Activated CD4-positive, alpha-beta T cell treated with anti-CD3 and anti-CD28 coated beads for 24 hours (primary cell): Measurements from ENCODE around the gene ENKD1.
"Not testable (repeated sequence)": the region's sequence is repeated elsewhere in the genome, so short reads cannot be mapped to it uniquely, and the experiment has no call there.

ENCODE experiments used
- DNase-seq, 2 donors: peaks; one replicate each; pipeline ENCODE4 v3.0.0-alpha.2; 2020; ENCODE audit warnings: low read depth in 2 of 2

The ENKD1 gene, protein sequence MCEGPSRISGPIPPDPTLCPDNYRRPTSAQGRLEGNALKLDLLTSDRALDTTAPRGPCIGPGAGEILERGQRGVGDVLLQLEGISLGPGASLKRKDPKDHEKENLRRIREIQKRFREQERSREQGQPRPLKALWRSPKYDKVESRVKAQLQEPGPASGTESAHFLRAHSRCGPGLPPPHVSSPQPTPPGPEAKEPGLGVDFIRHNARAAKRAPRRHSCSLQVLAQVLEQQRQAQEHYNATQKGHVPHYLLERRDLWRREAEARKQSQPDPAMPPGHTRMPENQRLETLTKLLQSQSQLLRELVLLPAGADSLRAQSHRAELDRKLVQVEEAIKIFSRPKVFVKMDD

DNA sequence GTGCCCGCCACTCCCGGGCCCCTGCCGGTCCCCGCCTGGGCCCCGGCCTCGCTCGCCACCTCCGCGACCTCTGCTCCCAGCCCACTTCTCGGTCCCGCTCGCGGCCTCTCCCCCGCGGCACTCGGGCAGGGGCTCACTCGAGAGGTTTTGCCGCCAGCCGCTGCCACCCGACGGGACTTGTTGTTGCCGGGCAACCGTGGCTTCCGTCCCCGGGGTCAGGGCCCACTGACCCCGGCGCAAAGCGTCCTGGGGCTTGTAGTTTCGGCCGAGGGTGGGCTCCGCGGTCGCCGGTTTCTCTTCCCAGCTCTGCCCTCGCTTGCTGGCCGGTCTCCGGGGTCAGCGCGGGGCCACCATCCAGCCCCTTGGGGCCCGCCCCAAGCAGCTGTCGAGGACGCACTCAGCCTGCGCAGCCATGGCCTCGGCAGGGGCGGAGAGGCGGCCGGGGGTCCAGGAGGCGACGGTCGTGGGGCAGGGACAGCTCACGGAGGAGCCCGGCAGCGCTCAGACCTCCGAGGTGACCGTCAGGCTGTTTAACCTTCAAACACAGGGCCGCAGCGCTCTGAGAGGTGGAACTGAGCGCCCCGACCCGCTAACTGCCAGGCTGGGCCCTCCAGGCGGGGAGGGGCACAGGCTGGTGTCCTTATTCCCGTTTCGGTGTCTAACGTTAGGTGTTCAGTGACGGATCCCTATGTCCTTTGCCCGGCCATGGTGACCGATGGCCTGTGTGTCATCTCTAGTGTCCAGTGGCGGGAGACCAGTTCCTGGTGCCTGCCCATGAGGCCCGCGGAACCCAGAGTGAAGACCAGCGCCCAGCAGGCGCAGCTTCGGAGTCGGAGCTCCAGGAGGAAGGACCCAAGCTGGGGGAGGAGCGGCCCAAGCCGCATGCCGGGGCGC is at the start of gene ENKD1, which contains the start of gene C16orf86:
Gene ENKD1, minus strand, starts transcription at position 192 of the 894 bp plus-strand sequence. CDS start 308 bp downstream, outside the sequence.
Gene C16orf86, plus strand, starts transcription at position 256 of the 894 bp plus-strand sequence. Its CDS starts 157 bp downstream, at position 413.
- DNase-seq, result peak; percentile 61 to 71

DNA sequence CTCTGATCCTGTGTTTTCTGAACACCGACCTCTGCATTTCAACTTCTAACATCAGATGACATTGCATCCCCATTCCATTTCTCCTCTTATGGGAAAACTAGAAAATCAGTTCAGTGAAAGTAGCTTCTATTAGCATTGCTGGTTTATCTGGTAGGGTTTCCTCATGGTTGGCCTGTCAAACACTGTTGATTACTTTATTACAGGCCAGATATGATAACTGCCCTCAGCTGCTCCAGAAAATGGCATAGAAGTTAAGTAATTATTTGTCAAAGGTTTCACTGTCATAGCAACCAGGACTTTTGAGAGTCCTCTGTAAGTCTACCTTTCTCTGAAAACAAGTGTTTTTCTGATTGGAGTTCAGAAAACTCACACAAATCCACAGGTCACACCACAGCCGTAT is 49.5 kb upstream of the ENKD1 start:
- no peak for DNase-seq

DNA sequence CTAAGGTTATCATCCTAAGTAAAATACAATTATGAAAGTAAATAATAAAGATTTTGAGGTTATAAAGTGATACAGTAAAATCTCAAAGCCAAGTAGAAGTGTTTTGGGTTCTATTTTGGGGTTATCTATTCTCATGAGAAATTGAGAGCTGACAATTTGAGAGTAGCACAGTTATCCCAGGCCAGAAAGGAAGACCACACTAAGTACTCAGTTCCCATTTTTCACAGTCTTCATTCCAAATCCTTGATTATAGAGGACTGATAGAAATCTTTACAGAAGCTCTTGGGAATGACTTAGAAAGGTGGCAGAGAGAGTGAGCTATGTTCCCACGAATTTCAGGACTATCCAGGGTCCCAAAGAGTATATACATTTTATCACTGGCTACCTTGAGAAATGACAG is 48.0 kb upstream of the ENKD1 start:
- no peak for DNase-seq

DNA sequence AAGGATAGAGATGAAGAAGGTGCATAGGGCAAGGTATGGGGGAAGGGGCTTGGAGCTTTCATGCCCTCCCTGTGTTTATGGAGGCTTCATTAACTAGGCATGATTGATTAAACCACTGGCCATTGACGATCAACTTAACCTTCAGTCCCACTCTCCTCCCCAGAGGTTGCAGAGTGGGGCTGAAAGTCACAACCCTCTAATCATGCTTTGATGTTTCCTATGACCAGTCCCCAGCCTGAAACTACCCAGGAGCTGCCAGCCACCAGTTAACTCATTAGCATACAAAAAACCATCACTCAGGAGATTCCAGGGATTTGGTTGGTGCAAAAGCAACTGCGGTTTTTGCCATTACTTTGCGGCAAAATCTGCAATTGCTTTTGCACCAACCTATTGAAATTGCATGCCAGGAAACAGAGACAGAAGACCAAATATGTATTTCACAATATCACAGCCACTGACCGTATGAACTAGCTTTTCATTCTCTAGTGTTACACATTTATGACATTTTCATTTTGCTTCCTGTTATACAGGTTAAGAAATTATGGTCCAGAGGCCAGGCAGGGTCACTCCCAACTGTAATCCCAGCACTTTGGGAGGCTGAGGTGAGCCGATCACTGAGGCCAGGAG is 47.2 kb upstream of the ENKD1 start:
- DNase-seq, result no peak

DNA sequence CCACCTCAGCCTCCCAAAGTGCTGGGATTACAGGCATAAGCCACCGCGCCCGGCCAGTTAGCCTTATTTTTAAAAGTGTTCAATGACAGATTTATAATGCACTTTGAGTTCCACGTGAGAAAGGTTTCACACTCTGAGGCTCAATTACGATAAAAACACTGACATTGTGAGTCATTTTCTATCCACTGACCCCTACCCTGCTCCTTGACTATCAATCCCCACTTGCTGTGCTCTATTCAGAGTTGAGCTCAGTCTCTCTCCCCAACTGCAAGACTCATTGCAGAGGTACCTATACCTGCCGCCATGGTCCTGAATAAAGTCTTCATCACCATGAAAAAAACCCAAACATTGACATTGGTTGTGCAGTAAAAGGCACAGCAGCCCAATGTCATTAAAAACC is 44.1 kb upstream of the ENKD1 start:
- DNase-seq, result no peak

DNA sequence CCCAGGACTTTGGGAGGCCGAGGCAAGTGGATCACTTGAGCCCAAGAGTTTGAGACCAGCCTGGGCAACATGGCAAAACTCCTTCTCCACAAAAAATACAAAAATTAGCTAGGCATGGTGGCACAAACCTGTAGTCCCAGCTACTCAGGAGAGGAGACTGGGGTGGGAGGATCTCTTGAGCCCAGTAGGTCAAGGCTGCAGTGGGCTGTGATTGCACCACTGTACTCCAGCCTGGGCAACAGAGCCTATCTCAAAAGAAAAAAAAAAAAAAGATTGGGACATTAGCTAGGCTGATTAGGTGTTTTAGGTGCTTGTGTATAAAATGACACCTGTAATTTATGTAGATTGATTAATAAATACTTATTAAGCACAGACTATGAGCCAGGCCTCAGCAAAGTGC is 42.5 kb upstream of the ENKD1 start:
- no peak for DNase-seq

DNA sequence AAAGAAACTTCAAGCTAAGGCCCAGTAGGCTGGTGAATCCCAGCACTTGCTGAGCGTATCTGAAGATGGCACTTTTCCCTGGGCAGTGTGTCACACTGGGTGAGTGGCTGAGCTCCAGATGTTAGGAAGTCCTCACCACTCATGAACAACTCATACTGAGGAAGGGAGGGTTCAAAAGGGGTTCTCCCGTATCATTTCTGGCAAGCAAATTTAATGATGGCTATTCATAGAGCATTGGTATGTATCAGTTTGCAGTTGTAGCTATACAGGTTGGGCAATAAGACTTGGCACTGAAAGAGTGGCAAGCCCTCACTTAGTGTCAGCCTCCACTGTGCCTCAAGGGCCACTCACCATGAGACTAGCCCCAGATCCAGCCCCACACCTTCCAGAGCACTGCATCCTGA is 41.8 kb upstream of the ENKD1 start:
- no peak for DNase-seq

DNA sequence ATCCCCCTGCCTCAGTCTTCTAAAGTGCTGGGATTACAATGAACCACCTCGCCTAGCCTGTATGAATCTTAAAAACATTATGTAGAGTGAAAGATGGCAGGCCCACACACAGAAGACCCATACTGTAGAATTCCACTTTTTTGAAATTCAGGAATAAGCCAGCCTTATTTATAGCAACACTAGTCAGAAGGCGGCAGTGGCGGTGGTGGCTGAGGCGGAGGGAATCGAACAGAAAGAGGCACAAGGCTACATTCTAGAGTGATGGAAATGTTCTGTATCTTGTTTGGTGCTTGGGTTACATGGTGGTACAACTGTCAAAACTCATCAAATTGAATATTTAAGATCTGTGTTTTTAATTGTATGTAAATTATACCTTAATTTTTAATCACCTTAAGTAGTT is 41.2 kb upstream of the ENKD1 start:
- DNase-seq, result no peak

DNA sequence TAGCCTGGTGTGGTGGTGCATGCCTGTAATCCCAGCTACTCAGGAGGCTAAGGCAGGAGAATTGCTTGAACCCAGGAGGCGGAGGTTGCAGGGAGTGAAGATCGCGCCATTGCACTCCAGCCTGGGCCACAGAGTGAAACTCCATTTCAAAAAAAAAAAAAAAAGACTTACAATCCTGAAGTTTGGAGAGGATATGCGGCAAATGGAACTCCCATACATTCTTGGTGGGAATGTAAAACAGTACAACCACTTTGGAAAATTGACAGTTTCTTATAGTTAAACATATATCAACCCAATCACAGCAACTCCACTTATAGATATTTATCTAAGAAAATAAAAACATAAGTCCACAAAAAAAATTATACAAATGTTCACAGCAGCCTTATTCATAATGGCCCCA is 40.7 kb upstream of the ENKD1 start:
- no peak for DNase-seq

DNA sequence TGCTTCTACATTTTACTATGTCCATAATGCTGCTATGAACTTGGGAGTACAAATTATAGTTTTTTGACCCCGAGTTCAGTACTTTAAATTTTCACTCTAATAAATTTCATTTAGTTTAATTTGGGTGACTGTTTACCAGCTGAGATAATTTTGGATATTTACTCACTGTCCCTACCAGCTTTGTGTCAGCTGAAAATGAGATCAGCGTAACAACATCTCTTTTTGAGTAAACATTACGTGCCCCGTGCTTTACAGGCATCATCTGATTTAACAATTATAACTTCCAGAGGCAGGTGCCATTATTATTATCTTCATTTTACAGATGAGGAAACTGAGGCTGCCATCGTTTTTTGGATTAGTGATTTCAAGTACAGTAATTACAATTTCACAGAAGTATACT is 37.6 kb upstream of the ENKD1 start:
- no peak for DNase-seq

DNA sequence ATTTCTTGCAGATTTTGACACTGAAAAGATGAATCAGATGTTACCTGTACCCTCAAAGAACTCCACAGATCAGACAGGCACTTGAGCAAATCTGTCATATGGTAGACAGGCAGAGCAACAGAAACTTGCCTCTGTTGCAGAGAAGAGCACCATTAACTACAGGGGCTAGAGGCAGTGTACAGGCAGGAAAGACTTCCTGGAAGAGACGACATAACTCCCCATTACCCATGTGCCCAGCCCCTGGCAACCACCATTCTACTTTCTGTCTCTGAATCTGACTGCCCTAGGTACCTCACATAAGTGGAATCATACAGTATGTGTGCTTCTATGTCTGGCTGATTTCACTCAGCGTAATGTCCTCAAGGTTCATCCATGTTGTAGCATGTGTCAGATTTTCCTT is 37.1 kb upstream of the ENKD1 start:
- no peak for DNase-seq

DNA sequence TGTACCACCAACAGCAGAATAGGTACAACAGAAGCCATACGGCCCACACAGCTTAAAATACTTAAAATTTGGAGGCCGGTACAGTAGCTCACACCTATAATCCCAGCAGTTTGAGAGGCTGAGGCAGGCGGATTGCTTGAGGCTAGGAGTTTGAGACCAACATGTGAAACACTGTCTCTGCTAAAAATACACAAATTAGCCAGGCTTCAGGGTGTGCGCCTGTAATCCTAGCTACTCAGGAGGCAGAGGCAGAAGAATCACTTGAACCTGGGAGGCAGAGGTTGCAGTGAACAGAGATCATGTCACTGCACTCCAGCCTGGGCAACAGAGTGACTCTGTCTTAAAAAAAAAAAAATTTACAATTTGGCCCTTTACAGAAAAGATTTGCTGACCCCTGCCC is 35.6 kb upstream of the ENKD1 start:
- no peak for DNase-seq

DNA sequence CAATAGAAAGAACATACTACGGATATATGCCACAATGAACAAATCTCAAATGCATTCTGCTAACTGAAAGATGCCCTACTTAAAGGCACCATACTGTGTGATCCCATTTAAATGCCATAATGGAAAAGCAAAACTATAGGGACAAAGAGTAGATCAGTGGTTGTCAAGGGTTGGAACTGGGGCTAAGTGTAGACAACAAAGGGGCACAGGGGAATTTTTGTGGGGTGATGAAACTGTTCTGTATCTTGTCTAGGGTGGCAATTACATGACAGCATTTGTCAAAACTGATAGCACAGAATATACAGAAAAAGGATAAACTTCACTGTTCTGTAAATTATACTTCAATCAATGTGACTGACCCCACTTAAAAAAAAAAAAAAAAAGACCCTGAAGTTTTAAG is 34.9 kb upstream of the ENKD1 start:
- DNase-seq, result no peak

DNA sequence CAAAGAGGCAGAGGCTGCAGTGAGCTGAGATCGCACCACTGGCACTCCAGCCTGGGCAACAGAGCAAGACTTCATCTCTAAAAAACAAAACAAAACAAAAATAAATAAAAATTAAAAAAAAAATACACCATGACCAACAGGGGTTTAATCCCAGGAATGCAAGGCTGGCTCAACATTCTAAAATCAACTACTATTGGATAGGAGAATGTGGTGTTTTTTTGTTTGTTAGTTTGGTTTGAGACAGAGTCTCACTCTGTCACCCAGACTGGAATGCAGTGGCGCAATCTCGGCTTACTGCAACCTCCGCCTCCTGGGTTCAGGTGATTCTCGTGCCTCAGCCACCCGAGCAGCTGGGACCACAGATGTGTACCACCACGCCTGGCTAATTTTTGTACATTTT is 32.7 kb upstream of the ENKD1 start:
- DNase-seq, result no peak

DNA sequence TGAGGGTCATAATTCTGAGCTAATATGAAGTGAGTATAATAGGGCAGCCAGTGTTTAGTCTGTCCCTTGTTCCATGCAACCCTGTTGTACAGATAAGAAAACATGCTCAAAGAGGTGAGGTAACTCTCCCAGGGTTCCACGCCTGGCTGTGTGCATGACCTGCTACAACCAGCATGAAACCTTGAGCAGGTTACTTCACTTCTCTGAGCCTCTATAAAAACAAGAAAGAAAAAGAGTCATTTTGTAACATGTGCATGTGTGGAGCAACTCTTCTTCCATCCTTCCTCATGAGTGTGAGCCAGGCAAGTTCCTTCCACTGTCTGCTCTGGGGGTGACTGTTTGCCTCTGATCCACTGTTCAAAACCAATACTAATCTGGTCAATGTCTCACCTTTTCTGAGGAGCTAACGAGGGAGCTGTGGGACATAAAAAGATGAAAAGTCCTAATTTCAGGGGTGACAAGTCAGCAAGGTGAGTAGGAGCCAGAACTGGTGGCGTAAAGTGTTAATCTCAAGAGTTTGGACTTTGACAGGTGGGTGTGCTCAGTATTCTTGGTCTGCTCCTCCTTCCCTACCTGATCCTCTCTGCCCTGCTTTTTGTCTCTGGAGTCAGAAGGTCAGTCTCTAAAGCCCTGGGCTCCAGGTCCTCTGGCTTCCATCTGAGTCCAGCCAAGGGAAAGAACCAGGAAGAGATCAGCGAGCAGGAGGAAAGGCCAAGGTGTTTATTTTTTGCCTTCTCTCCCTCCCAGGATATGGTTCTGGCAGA is 31.1 kb upstream of the ENKD1 start:
- no peak for DNase-seq

DNA sequence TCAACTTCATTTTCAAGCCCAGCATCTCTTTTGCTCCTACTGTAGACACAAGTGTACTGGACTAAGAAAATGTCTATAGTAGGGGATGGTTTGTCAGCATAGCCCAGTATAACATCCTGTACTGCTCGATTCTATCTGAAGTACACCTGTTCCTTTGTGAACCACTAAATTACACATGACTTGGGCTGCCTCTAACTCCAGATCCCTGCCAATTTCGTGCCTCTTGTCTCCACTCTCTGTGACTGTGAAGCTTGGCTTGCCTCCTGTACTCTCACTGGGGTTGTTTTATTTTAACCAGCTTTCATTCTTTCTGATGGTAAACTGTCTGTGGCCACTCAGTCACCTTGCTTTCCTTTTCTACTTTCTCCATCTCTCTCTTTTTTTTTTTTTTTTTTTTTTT is 28.1 kb upstream of the ENKD1 start:
- DNase-seq, result no peak

DNA sequence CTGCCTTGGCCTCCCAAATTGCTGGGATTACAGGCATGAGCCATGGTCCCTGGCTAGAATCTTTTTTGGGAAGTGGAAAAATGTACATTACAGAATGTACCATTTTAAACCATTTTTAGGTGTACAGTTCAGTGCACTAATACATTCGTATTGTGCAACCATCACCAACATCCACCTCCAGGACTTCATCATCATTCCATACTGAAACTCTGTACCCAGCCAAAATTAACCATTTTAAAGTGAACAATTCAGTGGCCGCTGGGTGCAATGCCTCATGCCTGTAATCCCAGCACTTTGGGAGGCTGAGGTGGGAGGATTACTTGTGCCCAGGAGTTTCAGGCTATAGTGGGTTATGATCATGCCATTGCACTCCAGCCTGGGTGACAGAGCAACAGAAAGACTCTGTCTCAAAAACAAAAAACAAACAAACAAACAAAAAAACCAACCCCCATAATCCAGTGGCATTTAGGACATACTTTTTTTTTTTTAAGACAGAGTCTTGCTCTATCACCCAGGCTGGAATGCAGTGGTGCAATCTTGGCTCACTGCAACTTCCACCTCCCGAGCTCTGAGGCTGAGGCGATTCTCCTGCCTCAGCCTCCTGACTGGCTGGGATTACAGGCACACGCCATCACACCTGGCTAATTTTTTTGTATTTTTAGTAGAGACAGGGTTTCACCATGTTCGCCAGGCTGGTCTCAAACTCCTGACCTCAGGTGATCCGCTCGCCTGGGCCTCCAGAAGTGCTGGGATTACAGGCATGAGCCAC is 27.2 kb upstream of the ENKD1 start:
- not testable (repeated sequence) for DNase-seq

DNA sequence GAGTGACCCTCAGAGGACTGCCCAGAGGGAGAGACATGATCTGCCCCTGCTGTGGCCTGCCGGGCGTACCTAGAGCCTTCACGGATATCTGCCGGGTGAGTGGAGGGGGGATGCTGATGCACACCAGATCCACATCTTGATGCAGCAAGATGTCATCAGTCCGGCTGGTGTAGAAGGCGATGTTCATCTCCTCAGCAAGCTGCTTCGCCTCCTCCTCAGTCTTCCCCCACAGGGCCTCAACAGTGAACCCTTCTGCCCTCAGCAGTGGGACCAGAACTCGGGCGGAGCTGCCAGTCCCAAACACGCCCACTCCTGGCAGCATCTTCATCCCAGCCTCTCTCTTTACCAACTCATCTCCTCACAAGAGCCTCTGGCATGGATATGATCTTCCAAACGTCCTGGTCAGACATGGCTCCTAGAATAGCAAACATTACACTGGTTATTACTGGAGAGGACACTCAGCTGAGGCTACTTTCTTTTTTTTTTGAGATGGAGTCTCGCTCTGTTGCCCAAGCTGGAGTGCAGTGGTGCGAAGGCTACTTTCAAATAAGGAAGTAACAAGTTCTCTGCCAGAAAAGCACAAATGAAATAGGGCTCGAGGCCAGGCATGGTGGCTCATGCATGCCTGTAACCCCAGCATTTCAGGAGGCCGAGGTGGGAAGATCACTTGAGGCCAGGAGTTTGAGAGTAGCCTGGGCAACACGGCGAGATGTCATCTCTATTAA is 19.0 kb upstream of the ENKD1 start:
- no peak for DNase-seq

DNA sequence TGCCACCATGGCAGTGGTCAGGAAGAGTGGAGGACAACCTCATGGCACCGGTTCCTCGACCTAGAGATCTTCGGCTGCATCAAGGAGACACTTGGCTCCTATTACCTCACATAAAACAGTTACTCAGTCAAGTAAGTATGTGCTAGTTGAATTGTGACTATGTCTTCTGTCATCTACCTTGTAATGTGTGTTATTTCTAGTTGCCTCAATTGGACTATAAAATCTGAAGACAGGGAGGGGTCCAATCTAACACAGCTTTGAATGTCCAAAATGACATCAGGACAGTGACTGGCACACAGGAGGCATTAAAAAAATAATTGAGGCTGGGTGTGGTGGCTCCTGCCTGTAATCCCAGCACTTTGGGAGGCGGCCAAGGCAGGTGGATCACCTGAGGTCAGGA is 17.2 kb upstream of the ENKD1 start:
- no peak for DNase-seq
